A549 (cell line): ENCODE results near the gene DNAAF3. TPM values are rescaled to one million over a fixed set of nuclear protein-coding genes. Genes with fewer than 3 reads are reported as not detected.

Experiments used
- ATAC-seq, 2 experiments: fragments of 200-7000 bp in 1 of 2; fragments of >200 bp in 1 of 2; cut with Nextera tagmentation in 1 of 2; cut with Tn5 transposase in 1 of 2; 3 replicates each; pipeline versions ENCODE4 v1.8.0 to v1.9.1; 2018 to 2020; ENCODE audit warnings: mild to moderate bottlenecking in 1 of 2, moderate library complexity in 1 of 2
- CTCF ChIA-PET: fragments of 300-600 bp; sonication (Branson Sonifier 250); formaldehyde crosslinking; extraction: SDS; loops from one replicate; lab custom pipeline; 2021; ENCODE audit warnings: antibody characterized with exemption, inconsistent platforms; lab: Yijun Ruan, JAX
- POLR2A ChIA-PET: fragments of 350-600 bp; formaldehyde crosslinking; extraction: SDS; loops from one replicate; lab custom pipeline; 2021; ENCODE audit warnings: antibody characterized with exemption, inconsistent platforms; lab: Yijun Ruan, JAX
- DNase-seq, 2 experiments: peaks; one replicate each; pipeline versions ENCODE4 v3.0.0 to v3.0.0-alpha.2; 2011 to 2016; ENCODE audit warnings: low read depth in 1 of 2, low spot score in 1 of 2
- FAIRE-seq: peaks from 2 replicates; lab custom pipeline; 2011; peaks lifted over from hg19 to GRCh38; lab: Jason Lieb, UNC
- H3K27ac ChIP-seq, 2 experiments: fragments of >200 bp; sonication (Bioruptor Twin); formaldehyde crosslinking; 3 replicates each; pipeline ENCODE4 v1.5.1; 2016 to 2017
- H3K4me1 ChIP-seq: fragments of >200 bp; sonication (Bioruptor Twin); formaldehyde crosslinking; 3 replicates; pipeline ENCODE4 v1.6.1; 2016
- H3K4me2 ChIP-seq: fragments of >200 bp; sonication (Bioruptor Twin); formaldehyde crosslinking; 3 replicates; pipeline ENCODE4 v1.6.1; 2016
- H3K4me3 ChIP-seq: fragments of >200 bp; sonication (Bioruptor Twin); formaldehyde crosslinking; 3 replicates; pipeline ENCODE4 v1.5.1; 2016
- H3K9me3 ChIP-seq: fragments of >200 bp; sonication (Bioruptor Twin); formaldehyde crosslinking; 3 replicates; pipeline ENCODE4 v1.6.1; 2016
- BCL3 ChIP-seq: fragments of >200 bp; sonication (Bioruptor Twin); formaldehyde crosslinking; IDR thresholded peaks from 3 replicates; pipeline ENCODE4 v1.6.1; 2016
- CBX8 ChIP-seq: fragments of 200-600 bp; sonication (generic); IDR thresholded peaks from 2 replicates; pipeline ENCODE4 v1.6.1; 2016
- CEBPB ChIP-seq, 2 experiments: fragments of >200 bp in 1 of 2; sonication (Bioruptor Twin) in 1 of 2; formaldehyde crosslinking in 1 of 2; IDR thresholded peaks; 2 replicates each; pipeline ENCODE4 v1.6.1; 2012 to 2016
- CHD2 ChIP-seq: fragments of 150-350 bp; IDR thresholded peaks from 2 replicates; pipeline ENCODE4 v1.6.1; 2014; ENCODE audit warnings: low read length; ENCODE audit not compliant: partially characterized antibody
- CHD4 ChIP-seq: fragments of 200-600 bp; sonication (generic); IDR thresholded peaks from 2 replicates; pipeline ENCODE4 v1.6.1; 2016; ENCODE audit warnings: antibody characterized with exemption, mild to moderate bottlenecking, borderline replicate concordance
- E2F6 ChIP-seq: IDR thresholded peaks from 2 replicates; pipeline ENCODE4 v1.6.1; 2012; ENCODE audit warnings: low read depth, borderline replicate concordance
- EHF ChIP-seq: fragments of 250-450 bp; sonication (Bioruptor Pico); IDR thresholded peaks from 2 replicates; pipeline ENCODE4 v1.5.0; 2020; ENCODE audit warnings: mild to moderate bottlenecking
- EHMT2 ChIP-seq: fragments of 200-600 bp; sonication (generic); IDR thresholded peaks from 2 replicates; pipeline ENCODE4 v1.6.1; 2016; ENCODE audit warnings: antibody characterized with exemption, low read depth, mild to moderate bottlenecking, moderate library complexity
- FOSB ChIP-seq: fragments of 250-450 bp; sonication (Bioruptor Pico); IDR thresholded peaks from 2 replicates; pipeline ENCODE4 v1.5.0; 2020; ENCODE audit warnings: mild to moderate bottlenecking, moderate library complexity
- FOSL2 ChIP-seq, 2 experiments: fragments of 450-650 bp in 1 of 2; fragments of >200 bp in 1 of 2; sonication (Bioruptor Twin) in 1 of 2; formaldehyde crosslinking; IDR thresholded peaks; 2 replicates each; pipeline versions ENCODE4 v1.5.0 to v1.6.1; 2016 to 2020; ENCODE audit warnings: mild to moderate bottlenecking in 1 of 2, moderate library complexity in 1 of 2
- GATA3 ChIP-seq: IDR thresholded peaks from 2 replicates; pipeline ENCODE4 v1.6.1; 2012; ENCODE audit warnings: borderline replicate concordance
- HMGXB4 ChIP-seq: fragments of 250-450 bp; sonication (Bioruptor Pico); IDR thresholded peaks from 2 replicates; pipeline ENCODE4 v1.5.0; 2021; ENCODE audit warnings: mild to moderate bottlenecking, moderate library complexity, borderline replicate concordance
- HOXA7 ChIP-seq: fragments of 250-450 bp; sonication (Bioruptor Pico); IDR thresholded peaks from 2 replicates; pipeline ENCODE4 v1.5.0; 2020; ENCODE audit warnings: mild to moderate bottlenecking, moderate library complexity
- HOXB5 ChIP-seq: fragments of 250-450 bp; sonication (Bioruptor Pico); IDR thresholded peaks from 2 replicates; pipeline ENCODE4 v1.5.0; 2020; ENCODE audit warnings: mild to moderate bottlenecking, moderate library complexity
- KDM1A ChIP-seq: fragments of 200-600 bp; sonication (generic); IDR thresholded peaks from 2 replicates; pipeline ENCODE4 v1.6.1; 2016; ENCODE audit warnings: low read depth, mild to moderate bottlenecking
- KDM5A ChIP-seq: fragments of 200-600 bp; sonication (generic); IDR thresholded peaks from 2 replicates; pipeline ENCODE4 v1.6.1; 2016; ENCODE audit warnings: antibody characterized with exemption, mild to moderate bottlenecking
- MAX ChIP-seq: IDR thresholded peaks from 2 replicates; pipeline ENCODE4 v1.6.1; 2012
- MAZ ChIP-seq: fragments of 150-350 bp; IDR thresholded peaks from 2 replicates; pipeline ENCODE4 v1.6.1; 2014; ENCODE audit warnings: antibody characterized with exemption, low read depth, low read length, borderline replicate concordance
- NR3C1 ChIP-seq: fragments of >200 bp; sonication (Bioruptor Twin); formaldehyde crosslinking; IDR thresholded peaks from 3 replicates; pipeline ENCODE4 v1.6.1; 2017
- PBX3 ChIP-seq: IDR thresholded peaks from 2 replicates; pipeline ENCODE4 v1.6.1; 2012
- POLR2A ChIP-seq: IDR thresholded peaks from 2 replicates; pipeline ENCODE4 v1.6.1; 2012; ENCODE audit warnings: mild to moderate bottlenecking, low read length
- POLR2AphosphoS2 ChIP-seq: conservative IDR thresholded peaks from 2 replicates; pipeline ENCODE4 v1.6.1; 2012; ENCODE audit warnings: low read length, improper control_type of control experiment, inconsistent platforms
- RAD21 ChIP-seq, 2 experiments: fragments of >200 bp in 1 of 2; sonication (Bioruptor Twin) in 1 of 2; formaldehyde crosslinking in 1 of 2; IDR thresholded peaks in 1 of 2; conservative IDR thresholded peaks in 1 of 2; 2 replicates in 1 of 2; 3 replicates in 1 of 2; pipeline ENCODE4 v1.6.1; 2012 to 2018; ENCODE audit warnings: inconsistent platforms in 1 of 2
- RFX5 ChIP-seq: fragments of 450-650 bp; IDR thresholded peaks from 2 replicates; pipeline ENCODE4 v1.7.1; 2014; ENCODE audit warnings: antibody characterized with exemption, mild to moderate bottlenecking, moderate library complexity
- RNF2 ChIP-seq: fragments of 200-600 bp; sonication (generic); IDR thresholded peaks from 2 replicates; pipeline ENCODE4 v1.6.1; 2016; ENCODE audit warnings: low read depth, mild to moderate bottlenecking, antibody characterized with exemption, moderate library complexity, borderline replicate concordance
- SMC3 ChIP-seq: fragments of >200 bp; sonication (Bioruptor Twin); formaldehyde crosslinking; IDR thresholded peaks from 3 replicates; pipeline ENCODE4 v1.6.1; 2018; ENCODE audit warnings: inconsistent platforms
- TP53 ChIP-seq: fragments of 250-450 bp; sonication (Bioruptor Pico); IDR thresholded peaks from 2 replicates; pipeline ENCODE4 v1.5.0; 2021; ENCODE audit warnings: mild to moderate bottlenecking, moderate library complexity
- ZC3H11A ChIP-seq: fragments of 450-650 bp; IDR thresholded peaks from 2 replicates; pipeline ENCODE4 v1.6.1; 2014; ENCODE audit warnings: antibody characterized with exemption, mild to moderate bottlenecking
- ZNF302 ChIP-seq: fragments of 250-450 bp; sonication (Bioruptor Pico); IDR thresholded peaks from 2 replicates; pipeline ENCODE4 v1.9.0; 2021; ENCODE audit warnings: inconsistent platforms, mild to moderate bottlenecking, moderate library complexity
- ZSCAN20 ChIP-seq: fragments of 250-450 bp; sonication (Bioruptor Pico); IDR thresholded peaks from 2 replicates; pipeline ENCODE4 v1.8.0; 2022; ENCODE audit warnings: mild to moderate bottlenecking, moderate library complexity
- WGBS: methylation state at CpG from one replicate; pipeline ENCODE4 v1.1.6; 2017; ENCODE audit errors: missing lambda C conversion rate; 5-methylcytosine and 5-hydroxymethylcytosine counted together
- polyA plus RNA-seq, 4 experiments: library from polyadenylated mRNA; depleted of rRNA in 3 of 4; stranded (reverse); fragments of >200 nt; fragmentation: RNase III in 1 of 4; extraction: RNeasy Plus Mini Kit Qiagen cat#74134 plus additional on column Dnase treatment in 1 of 4; gene quantifications; 2 replicates in 3 of 4; 3 replicates in 1 of 4; pipeline ENCODE4 v1.2.3, GENCODE V29; 2011 to 2017

Gene DNAAF3
- polyA plus RNA-seq, 2 of the 4 experiments (the other 2 are of a cell fraction) = 4.0 to 5.3 TPM

- no peak for FAIRE-seq
- Histone ChIP-seq H3K4me1 (peaks cover 24% of the 10 kb centered on the region), H3K9me3 (no peaks in the 10 kb centered on the region)
- WGBS = 88% methylated on average over 21 of the region's 21 CpGs
- no peak for DNase-seq
- CTCF ChIA-PET = interaction anchor here (0.6 to 2.1 kb wide), 9 partner anchors 13 to 599 kb away, joined by 3 to 12 read pairs (median 4); partner anchors contain the start of gene DNAAF3
- TF ChIP-seq KDM1A (no peak), EHMT2 (no peak), ZNF302 (CRISPR knock-in tag) (no peak), EHF (CRISPR knock-in tag) (no peak), GATA3 (no peak), ZC3H11A (no peak), TP53 (CRISPR knock-in tag) (no peak), CHD2 (no peak), CEBPB (IDR thresholded peaks at IDR 0.05) (no peak), E2F6 (no peak), SMC3 (no peak), MAX (no peak), ZSCAN20 (no peak), CBX8 (no peak), POLR2AphosphoS2 (no peak), HOXA7 (CRISPR knock-in tag) (no peak), NR3C1 (no peak), RNF2 (no peak)
- TF ChIP-seq, all 56 proteins: peak for 0
- no peak for ATAC-seq
- Histone ChIP-seq H3K4me2 (no peak overlapping the region), H3K4me3 (no peak overlapping the region), H3K27ac (no peak overlapping the region)
- POLR2A ChIA-PET = interaction anchor here (0.6 kb wide), 1 partner anchor 296 kb away, joined by 3 read pairs; the partner anchor contains the start of gene UBE2S
Observed at GRCh38 chr19:55111238-55111831, 55.1 kb downstream of the DNAAF3 start.

- DNase-seq = no peak
- no peak for FAIRE-seq
- H3K4me2 ChIP-seq = no peak overlapping the region
- WGBS = 89% methylated on average over 20 of the region's 20 CpGs
- CTCF ChIA-PET = interaction anchor here (1.5 to 2.1 kb wide), 3 partner anchors 12 to 192 kb away, joined by 3 to 5 read pairs (median 4); no protein-coding TSS in a partner anchor
- H3K4me1 ChIP-seq = peaks cover 11% of the 10 kb centered on the region
- H3K4me3 ChIP-seq = no peak overlapping the region
- H3K9me3 ChIP-seq = no peaks in the 10 kb centered on the region
- ATAC-seq = no peak
- POLR2A ChIA-PET = no interaction called here
- peak overlapping the region in 1 of 2 experiments; percentile 7; a peak in 1 of 6 replicates for H3K27ac ChIP-seq
- no peak for TF ChIP-seq EHF (CRISPR knock-in tag)
- no peak for TF ChIP-seq HOXB5
- no peak for TF ChIP-seq MAX
- TF ChIP-seq KDM5A = no peak
- no peak for TF ChIP-seq FOSL2 (IDR thresholded peaks at IDR 0.05)
- no peak for TF ChIP-seq FOSL2 (CRISPR knock-in tag; IDR thresholded peaks at IDR 0.05)
- TF ChIP-seq BCL3 = no peak
- TF ChIP-seq POLR2A = no peak
- no peak for TF ChIP-seq FOSB
- no peak for TF ChIP-seq RFX5
- TF ChIP-seq RAD21 (conservative IDR thresholded peaks at IDR 0.05 in 1 of 2, IDR thresholded peaks at IDR 0.05 in 1 of 2) = no peak
- no peak for TF ChIP-seq CHD4
- no peak for TF ChIP-seq MAZ
- no peak for TF ChIP-seq PBX3
- no peak for TF ChIP-seq HMGXB4 (CRISPR knock-in tag)
Observed at GRCh38 chr19:55109527-55110291, 56.7 kb downstream of the DNAAF3 start.
